Stimulated activated effector memory CD8-positive, alpha-beta T cell treated with anti-CD3 and anti-CD28 coated beads, Interleukin-12 subunit alpha, Interleukin-12 subunit beta, amount 100 ng/mL, for 72 hours (primary cell): ENCODE results near the gene IL5RA.

Source experiments
- ATAC-seq: fragments of 150-1000 bp; cut with Tn5 transposase; 2 replicates; pipeline ENCODE4 v1.10.0; 2021
- DNase-seq, 2 donors: peaks; one replicate each; pipeline ENCODE4 v3.0.0; 2021 to 2022; ENCODE audit warnings: low spot score in 2 of 2
- H3K27ac Mint-ChIP-seq: one replicate; pipeline ENCODE4 v1.8.0; 2022; ENCODE audit warnings: mild to moderate bottlenecking, mixed read lengths
- H3K36me3 Mint-ChIP-seq: one replicate; pipeline ENCODE4 v1.8.0; 2022; ENCODE audit warnings: mild to moderate bottlenecking, mixed read lengths
- H3K4me1 Mint-ChIP-seq: one replicate; pipeline ENCODE4 v1.8.0; 2022; ENCODE audit warnings: mixed read lengths
- H3K4me3 Mint-ChIP-seq: one replicate; pipeline ENCODE4 v1.8.0; 2022; ENCODE audit warnings: mild to moderate bottlenecking, mixed read lengths
- H3K9me3 Mint-ChIP-seq: one replicate; pipeline ENCODE4 v1.8.0; 2022; ENCODE audit warnings: mixed read lengths

IL5RA gene

DNA sequence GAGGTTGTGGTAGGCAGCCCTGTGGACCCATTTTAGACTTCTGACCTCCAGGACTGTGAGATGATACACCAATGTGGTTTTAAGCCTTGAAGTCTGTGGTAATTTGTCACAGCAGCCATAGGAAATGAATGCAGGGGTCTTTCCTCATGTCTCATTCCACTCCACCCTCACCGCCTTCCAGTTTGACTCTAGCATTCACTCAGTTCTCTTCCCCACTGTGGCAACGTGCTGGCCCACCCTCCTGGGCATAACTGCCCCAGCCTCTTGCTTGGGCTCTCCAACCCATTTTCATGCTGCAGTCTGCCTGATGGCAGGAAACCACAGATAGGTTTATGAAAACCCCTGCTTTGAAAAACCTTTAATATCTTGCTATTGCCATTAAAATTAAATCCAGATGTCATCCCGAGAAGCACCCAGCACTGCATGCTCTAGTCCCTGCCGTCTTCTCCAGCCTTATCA lies 9.2 kb upstream of the IL5RA start:
- no peaks in the 10 kb centered on the region for H3K36me3 Mint-ChIP-seq
- peaks cover 24% of the 10 kb centered on the region for H3K4me1 Mint-ChIP-seq
- H3K9me3 Mint-ChIP-seq: no peaks in the 10 kb centered on the region
- peak overlapping the region; percentile 26 for H3K4me3 Mint-ChIP-seq
- DNase-seq (peak; percentile 34 to 81), ATAC-seq (peak; percentile 98)
- H3K27ac Mint-ChIP-seq: peak overlapping the region; percentile 38

GRCh38 chr3:3117651-3118050 lies 7.5 kb upstream of the IL5RA start:
- H3K9me3 Mint-ChIP-seq: no peaks in the 10 kb centered on the region
- H3K4me1 Mint-ChIP-seq: peaks cover 24% of the 10 kb centered on the region
- ATAC-seq: no peak

DNA sequence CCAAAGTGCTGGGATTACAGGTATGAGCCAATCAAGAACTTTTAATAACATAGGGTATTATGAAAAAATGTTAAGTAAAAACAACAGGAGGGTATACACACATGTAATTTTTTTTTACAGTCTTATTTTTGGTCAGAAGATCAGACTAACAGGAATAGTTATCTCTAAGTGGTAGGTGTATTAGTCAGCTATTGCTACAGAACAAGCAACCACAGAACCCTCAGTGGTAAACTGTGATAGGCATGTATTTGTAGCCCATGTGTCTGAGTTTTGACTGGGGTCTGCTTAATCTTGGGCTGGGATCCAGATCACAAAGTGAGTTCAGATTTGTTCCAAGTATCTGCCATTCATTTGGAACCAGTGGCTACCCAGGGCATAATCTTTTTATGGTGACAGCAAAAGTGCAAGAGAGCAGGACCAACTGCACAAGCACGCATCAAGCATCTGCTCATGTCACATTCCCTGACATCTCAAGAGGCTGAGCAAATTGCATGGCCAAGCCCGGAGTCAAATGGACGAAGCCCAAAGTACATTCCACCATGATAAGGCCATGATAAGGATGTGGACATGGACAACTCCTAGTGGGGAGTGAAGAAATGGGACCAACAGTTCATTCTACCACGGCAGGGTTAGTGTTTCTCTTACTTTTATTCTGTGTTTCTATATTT lies 3.0 kb upstream of the IL5RA start:
- Mint-ChIP-seq H3K27ac (no peak overlapping the region), H3K36me3 (peaks cover 6% of the 10 kb centered on the region), H3K4me3 (no peak overlapping the region), H3K4me1 (peaks cover 42% of the 10 kb centered on the region), H3K9me3 (no peaks in the 10 kb centered on the region)
- DNase-seq (no peak), ATAC-seq (peak; percentile 67)

More at GRCh38 chr3:3117651-3118050, 7.5 kb upstream of the IL5RA start:
- Mint-ChIP-seq H3K36me3 (no peaks in the 10 kb centered on the region), H3K4me3 (no peak overlapping the region), H3K27ac (no peak overlapping the region)
- no peak for DNase-seq

- peak overlapping the region; percentile 44 for H3K4me3 Mint-ChIP-seq
- ATAC-seq: no peak
- peaks cover 42% of the 10 kb centered on the region for H3K4me1 Mint-ChIP-seq
Measured at GRCh38 chr3:3110749-3111361, 681 bp upstream of the IL5RA start.

DNA sequence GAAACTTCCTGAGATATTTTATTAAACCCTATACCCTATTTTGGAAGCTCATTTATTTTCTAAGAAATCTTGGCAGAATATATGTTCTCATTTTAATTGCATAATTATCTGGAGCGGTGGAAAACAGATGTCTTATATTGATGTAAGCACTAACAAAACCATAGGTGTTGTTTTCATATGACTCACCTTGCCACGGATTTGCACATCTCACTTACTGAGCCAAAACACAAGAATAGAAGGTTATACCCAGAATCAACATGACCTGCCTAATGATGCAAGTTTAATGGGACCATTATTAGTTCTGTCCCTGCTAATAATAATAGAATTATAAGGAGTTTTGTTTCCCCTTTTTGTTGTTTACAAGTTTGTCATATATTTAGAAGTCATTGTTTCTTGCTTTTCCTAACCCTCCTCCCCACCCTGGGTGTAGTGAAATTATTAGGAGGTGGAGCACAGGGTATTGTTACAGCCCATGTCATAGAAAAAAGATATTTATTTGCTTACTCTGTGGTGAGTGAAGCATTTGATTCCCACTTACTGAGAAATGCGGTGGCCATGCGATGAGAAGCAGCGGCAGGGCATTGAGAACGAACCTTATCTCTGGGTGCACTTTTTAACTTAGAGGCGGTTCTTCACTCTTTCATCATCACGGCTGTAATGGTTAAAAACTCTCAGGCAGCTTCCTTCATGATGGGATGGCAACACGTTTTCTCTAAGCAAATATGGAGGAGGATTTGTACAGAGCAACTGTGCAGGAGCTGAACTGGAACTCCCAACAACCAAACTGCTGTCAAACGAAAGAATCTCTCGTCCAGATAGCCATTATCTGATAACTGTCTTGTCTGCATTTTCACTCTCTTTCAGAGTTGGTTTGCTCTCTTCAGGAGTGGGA lies 521 bp downstream of the IL5RA start:
- ATAC-seq: peak; percentile 85
- H3K27ac Mint-ChIP-seq: peak overlapping the region; percentile 93
- H3K9me3 Mint-ChIP-seq: no peaks in the 10 kb centered on the region
- peaks cover 31% of the 10 kb centered on the region for H3K4me1 Mint-ChIP-seq
- no peak for DNase-seq
- H3K4me3 Mint-ChIP-seq: peak overlapping the region; percentile 44
- peaks cover 6% of the 10 kb centered on the region for H3K36me3 Mint-ChIP-seq

More at GRCh38 chr3:3110749-3111361, 681 bp upstream of the IL5RA start:
- Mint-ChIP-seq H3K9me3 (no peaks in the 10 kb centered on the region), H3K36me3 (peaks cover 6% of the 10 kb centered on the region), H3K27ac (peak overlapping the region; percentile 93)
- DNase-seq: no peak

DNA sequence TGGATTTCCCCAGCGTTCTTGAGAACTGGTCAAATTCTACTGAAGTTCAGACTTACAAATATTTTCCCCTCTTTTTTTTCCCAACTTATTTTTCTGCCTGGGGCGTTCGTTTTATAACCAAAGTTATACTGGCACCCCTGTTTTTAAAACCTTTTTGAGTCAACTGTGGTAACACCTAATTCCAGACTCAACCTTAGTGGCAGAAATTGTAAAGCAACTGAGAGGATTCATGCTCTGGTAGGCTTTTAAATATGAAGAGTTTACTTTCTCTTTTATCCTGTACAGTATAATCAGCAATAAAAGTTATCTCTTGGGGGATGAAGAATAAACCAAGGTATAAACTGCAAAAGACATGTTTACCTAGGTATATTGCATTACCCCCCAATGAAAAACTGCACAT lies 2.3 kb downstream of the IL5RA start:
- peak overlapping the region; percentile 44 for H3K4me3 Mint-ChIP-seq
- H3K36me3 Mint-ChIP-seq: peaks cover 6% of the 10 kb centered on the region
- H3K9me3 Mint-ChIP-seq: no peaks in the 10 kb centered on the region
- peak overlapping the region; percentile 67 for H3K27ac Mint-ChIP-seq
- no peak for DNase-seq
- peaks cover 29% of the 10 kb centered on the region for H3K4me1 Mint-ChIP-seq
- ATAC-seq: peak; percentile 53

- H3K9me3 Mint-ChIP-seq: no peaks in the 10 kb centered on the region
Measured at GRCh38 chr3:3107181-3107580, 3.0 kb downstream of the IL5RA start.

GRCh38 chr3:3105815-3106214 lies 4.4 kb downstream of the IL5RA start:
- ATAC-seq (no peak), DNase-seq (no peak)
- peaks cover 12% of the 10 kb centered on the region for H3K36me3 Mint-ChIP-seq
- H3K4me3 Mint-ChIP-seq: no peak overlapping the region
- no peak overlapping the region for H3K27ac Mint-ChIP-seq
- H3K9me3 Mint-ChIP-seq: no peaks in the 10 kb centered on the region
- H3K4me1 Mint-ChIP-seq: peaks cover 31% of the 10 kb centered on the region

More at GRCh38 chr3:3107181-3107580, 3.0 kb downstream of the IL5RA start:
- DNase-seq (no peak), ATAC-seq (no peak)
- Mint-ChIP-seq H3K4me3 (peak overlapping the region; percentile 44), H3K27ac (peak overlapping the region; percentile 67), H3K4me1 (peaks cover 29% of the 10 kb centered on the region), H3K36me3 (peaks cover 6% of the 10 kb centered on the region)

- ATAC-seq (no peak), DNase-seq (no peak)
- Mint-ChIP-seq H3K9me3 (no peaks in the 10 kb centered on the region), H3K27ac (no peak overlapping the region), H3K36me3 (peaks cover 12% of the 10 kb centered on the region), H3K4me3 (no peak overlapping the region), H3K4me1 (peaks cover 26% of the 10 kb centered on the region)
Measured at GRCh38 chr3:3105246-3105645, 4.9 kb downstream of the IL5RA start.

DNA sequence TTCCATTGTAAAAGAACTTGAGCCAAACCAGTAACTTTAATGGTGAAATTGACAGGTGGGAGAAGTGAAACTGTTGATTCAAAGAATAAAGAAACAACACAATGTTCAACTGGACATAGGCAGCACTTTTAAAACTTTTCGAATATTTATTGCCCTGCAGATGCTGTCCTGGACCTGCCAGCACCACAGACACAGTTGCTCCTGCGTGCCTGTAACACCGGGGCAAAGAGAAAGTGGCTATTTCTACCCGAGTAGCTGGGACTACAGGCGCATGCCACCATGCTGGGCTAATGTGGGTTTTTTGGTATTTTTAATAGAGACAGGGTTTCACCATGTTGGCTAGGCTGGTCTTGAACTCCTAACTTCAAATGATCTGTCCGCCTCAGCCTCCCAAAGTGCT lies 7.4 kb downstream of the IL5RA start:
- Mint-ChIP-seq H3K27ac (no peak overlapping the region), H3K9me3 (no peaks in the 10 kb centered on the region), H3K4me3 (no peak overlapping the region), H3K36me3 (peaks cover 6% of the 10 kb centered on the region), H3K4me1 (peaks cover 5% of the 10 kb centered on the region)
- ATAC-seq (no peak), DNase-seq (no peak)

GRCh38 chr3:3101660-3102458 lies 8.3 kb downstream of the IL5RA start:
- peak; percentile 77 for ATAC-seq
- Mint-ChIP-seq H3K4me3 (no peak overlapping the region), H3K9me3 (no peaks in the 10 kb centered on the region), H3K27ac (no peak overlapping the region), H3K4me1 (peaks cover 5% of the 10 kb centered on the region), H3K36me3 (peaks cover 6% of the 10 kb centered on the region)
- no peak for DNase-seq

DNA sequence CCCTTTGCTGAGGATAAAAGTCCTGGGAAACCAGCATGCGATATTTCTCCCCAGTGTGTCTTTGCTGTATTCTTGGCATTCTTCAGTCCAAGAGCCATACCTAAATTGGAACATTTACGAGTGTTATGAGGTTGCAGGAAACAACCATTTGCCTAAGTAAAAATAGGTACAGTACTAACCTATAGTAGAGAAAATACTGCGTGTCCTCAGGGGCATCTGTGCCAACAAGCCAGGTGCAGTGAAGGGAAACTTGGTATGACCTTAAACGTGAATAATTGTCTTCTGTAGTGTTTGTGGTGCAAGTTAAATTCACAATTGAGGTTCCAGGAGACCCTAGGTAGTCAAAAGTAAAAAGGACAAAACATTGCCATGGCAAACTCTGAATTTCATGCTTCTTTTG lies 12.2 kb downstream of the IL5RA start:
- Mint-ChIP-seq H3K36me3 (peaks cover 6% of the 10 kb centered on the region), H3K9me3 (no peaks in the 10 kb centered on the region), H3K4me3 (no peak overlapping the region), H3K27ac (no peak overlapping the region), H3K4me1 (peaks cover 5% of the 10 kb centered on the region)
- no peak for DNase-seq
- no peak for ATAC-seq

GRCh38 chr3:3089017-3089416 lies 21.2 kb downstream of the IL5RA start:
- Mint-ChIP-seq H3K9me3 (no peaks in the 10 kb centered on the region), H3K4me3 (no peak overlapping the region), H3K27ac (no peak overlapping the region), H3K36me3 (no peaks in the 10 kb centered on the region), H3K4me1 (no peaks in the 10 kb centered on the region)
- ATAC-seq (no peak), DNase-seq (no peak)

GRCh38 chr3:3087716-3088465 lies 22.3 kb downstream of the IL5RA start:
- no peak overlapping the region for H3K27ac Mint-ChIP-seq
- no peaks in the 10 kb centered on the region for H3K4me1 Mint-ChIP-seq
- no peaks in the 10 kb centered on the region for H3K9me3 Mint-ChIP-seq
- no peak for ATAC-seq
- no peaks in the 10 kb centered on the region for H3K36me3 Mint-ChIP-seq
- H3K4me3 Mint-ChIP-seq: no peak overlapping the region
- DNase-seq: no peak
